Frontal cortex (tissue), 4 donors: ENCODE results near the gene PFN3. TPM values are rescaled to one million over a fixed set of nuclear protein-coding genes. Genes with fewer than 3 reads are reported as not detected.
"Not testable (repeated sequence)": the region's sequence is repeated elsewhere in the genome, so short reads cannot be mapped to it uniquely, and the experiment has no call there.

Experiments
- DNase-seq, 2 donors: peaks; one replicate each; pipeline ENCODE4 v3.0.0; 2012; ENCODE audit warnings: low spot score in 2 of 2
- FAIRE-seq: peaks from 2 replicates; lab custom pipeline; 2012; peaks lifted over from hg19 to GRCh38; lab: Jason Lieb, UNC
- total RNA-seq: library from RNA; depleted of rRNA; stranded (reverse); fragments of >200 nt; gene quantifications from one replicate; pipeline ENCODE4 v1.2.3, GENCODE V29; 2014
- donor health status: control.
- donor health status: control.
- donor health status: control.

Gene PFN3
- total RNA-seq, 1 donor from 2014 or later: 0.82 TPM

- FAIRE-seq (no peak), DNase-seq (no peak)
These were observed 21.3 kb downstream of the PFN3 start for GRCh38 chr5:177378884-177379883.

- no peak for DNase-seq
- no peak for FAIRE-seq
These were observed 22.3 kb downstream of the PFN3 start for GRCh38 chr5:177377851-177378776.

GRCh38 chr5:177376107-177376506 lies 24.4 kb downstream of the PFN3 start:
- no peak for FAIRE-seq
- no peak for DNase-seq

GRCh38 chr5:177375516-177375915 lies 24.9 kb downstream of the PFN3 start:
- DNase-seq, FAIRE-seq: not testable (repeated sequence)

GRCh38 chr5:177374211-177374610 lies 26.2 kb downstream of the PFN3 start:
- FAIRE-seq: no peak
- DNase-seq: no peak

- FAIRE-seq (no peak), DNase-seq (no peak)
These were observed 26.7 kb downstream of the PFN3 start for GRCh38 chr5:177373806-177374205.

GRCh38 chr5:177372910-177373309 lies 27.6 kb downstream of the PFN3 start:
- DNase-seq (no peak), FAIRE-seq (no peak)

GRCh38 chr5:177372034-177372896 lies 28.2 kb downstream of the PFN3 start:
- no peak for FAIRE-seq
- DNase-seq: no peak

- no peak for DNase-seq
- no peak for FAIRE-seq
These were observed 29.1 kb downstream of the PFN3 start for GRCh38 chr5:177371120-177372033.

- FAIRE-seq: no peak
- DNase-seq: peak; percentile 54 to 77
These were observed 29.9 kb downstream of the PFN3 start for GRCh38 chr5:177370488-177371119.

- no peak for DNase-seq
- no peak for FAIRE-seq
These were observed 30.6 kb downstream of the PFN3 start for GRCh38 chr5:177369645-177370440.

GRCh38 chr5:177368869-177369644 lies 31.4 kb downstream of the PFN3 start:
- DNase-seq: no peak
- FAIRE-seq: no peak

- FAIRE-seq (no peak), DNase-seq (no peak)
These were observed 32.2 kb downstream of the PFN3 start for GRCh38 chr5:177367981-177368868.

- FAIRE-seq (no peak), DNase-seq (no peak)
These were observed 33.1 kb downstream of the PFN3 start for GRCh38 chr5:177367323-177367848.
